Parathyroid adenoma (tissue), 2 donors: ENCODE results near the gene PRDM16.

Source experiments
- H2AFZ ChIP-seq: fragments of 300-600 bp; sonication (generic); one replicate; pipeline ENCODE4 v1.7.0; 2017; ENCODE audit warnings: antibody characterized with exemption, mild to moderate bottlenecking
- H3K27ac ChIP-seq: fragments of 300-600 bp; sonication (generic); one replicate; pipeline ENCODE4 v1.7.0; 2017
- H3K27me3 ChIP-seq: fragments of 300-600 bp; sonication (generic); one replicate; pipeline ENCODE4 v1.7.0; 2017; ENCODE audit warnings: low read length; ENCODE audit not compliant: control insufficient read depth, insufficient read depth
- H3K36me3 ChIP-seq: fragments of 300-600 bp; sonication (generic); one replicate; pipeline ENCODE4 v1.7.0; 2017; ENCODE audit warnings: low read length; ENCODE audit not compliant: control insufficient read depth, insufficient read depth
- H3K4me1 ChIP-seq: fragments of 300-600 bp; sonication (generic); one replicate; pipeline ENCODE4 v1.7.0; 2017; ENCODE audit warnings: control low read depth
- H3K4me2 ChIP-seq: fragments of 300-600 bp; sonication (generic); one replicate; pipeline ENCODE4 v1.7.0; 2017; ENCODE audit warnings: low read length
- H3K4me3 ChIP-seq: fragments of 300-600 bp; sonication (generic); one replicate; pipeline ENCODE4 v1.7.0; 2017; ENCODE audit warnings: low read depth, low read length
- H3K79me2 ChIP-seq: fragments of 300-600 bp; sonication (generic); one replicate; pipeline ENCODE4 v1.7.0; 2017; ENCODE audit warnings: control low read depth
- H3K9ac ChIP-seq: fragments of 300-600 bp; sonication (generic); one replicate; pipeline ENCODE4 v1.7.0; 2017; ENCODE audit warnings: mild to moderate bottlenecking
- H3K9me3 ChIP-seq: fragments of 300-600 bp; sonication (generic); one replicate; pipeline ENCODE4 v1.7.0; 2017; ENCODE audit warnings: low read length; ENCODE audit not compliant: control insufficient read depth
- TF ChIP-seq, protein P1 (sequence below): fragments of 300-600 bp; sonication (generic); IDR thresholded peaks from one replicate; pipeline ENCODE4 v1.7.0; 2017; ENCODE audit warnings: antibody characterized with exemption, mild to moderate bottlenecking
- donor health status: primary hyperparathyroidism.

PRDM16 gene

DNA sequence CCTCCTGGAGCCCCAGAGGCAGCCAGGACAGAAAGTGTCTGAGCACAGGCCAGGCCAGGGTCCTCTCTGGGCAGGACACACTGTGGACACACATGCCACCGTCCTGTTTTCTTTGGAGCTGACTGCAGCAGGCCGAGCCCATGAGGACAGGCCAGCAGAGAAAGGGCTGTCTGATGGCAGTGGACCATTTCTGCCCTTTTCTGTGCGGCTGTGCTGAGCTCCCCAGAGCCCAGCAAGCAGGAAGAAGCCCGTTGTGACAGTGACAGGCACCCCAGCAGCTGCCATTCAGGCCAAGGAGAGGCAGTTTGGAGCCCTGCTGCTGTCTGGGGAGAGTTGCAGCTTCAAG lies 269.7 kb downstream of the PRDM16 start:
- no peaks in the 10 kb centered on the region for H3K9me3 ChIP-seq
- no peak overlapping the region for H3K27ac ChIP-seq
- H3K4me2 ChIP-seq = no peak overlapping the region
- H3K4me1 ChIP-seq = no peaks in the 10 kb centered on the region
- H3K27me3 ChIP-seq = no peaks in the 10 kb centered on the region
- H2AFZ ChIP-seq = no peak overlapping the region
- H3K9ac ChIP-seq = no peak overlapping the region
- no peaks in the 10 kb centered on the region for H3K79me2 ChIP-seq
- TF ChIP-seq, protein P1, sequence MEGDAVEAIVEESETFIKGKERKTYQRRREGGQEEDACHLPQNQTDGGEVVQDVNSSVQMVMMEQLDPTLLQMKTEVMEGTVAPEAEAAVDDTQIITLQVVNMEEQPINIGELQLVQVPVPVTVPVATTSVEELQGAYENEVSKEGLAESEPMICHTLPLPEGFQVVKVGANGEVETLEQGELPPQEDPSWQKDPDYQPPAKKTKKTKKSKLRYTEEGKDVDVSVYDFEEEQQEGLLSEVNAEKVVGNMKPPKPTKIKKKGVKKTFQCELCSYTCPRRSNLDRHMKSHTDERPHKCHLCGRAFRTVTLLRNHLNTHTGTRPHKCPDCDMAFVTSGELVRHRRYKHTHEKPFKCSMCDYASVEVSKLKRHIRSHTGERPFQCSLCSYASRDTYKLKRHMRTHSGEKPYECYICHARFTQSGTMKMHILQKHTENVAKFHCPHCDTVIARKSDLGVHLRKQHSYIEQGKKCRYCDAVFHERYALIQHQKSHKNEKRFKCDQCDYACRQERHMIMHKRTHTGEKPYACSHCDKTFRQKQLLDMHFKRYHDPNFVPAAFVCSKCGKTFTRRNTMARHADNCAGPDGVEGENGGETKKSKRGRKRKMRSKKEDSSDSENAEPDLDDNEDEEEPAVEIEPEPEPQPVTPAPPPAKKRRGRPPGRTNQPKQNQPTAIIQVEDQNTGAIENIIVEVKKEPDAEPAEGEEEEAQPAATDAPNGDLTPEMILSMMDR = no peak
- no peaks in the 10 kb centered on the region for H3K36me3 ChIP-seq
- H3K4me3 ChIP-seq = no peak overlapping the region

DNA sequence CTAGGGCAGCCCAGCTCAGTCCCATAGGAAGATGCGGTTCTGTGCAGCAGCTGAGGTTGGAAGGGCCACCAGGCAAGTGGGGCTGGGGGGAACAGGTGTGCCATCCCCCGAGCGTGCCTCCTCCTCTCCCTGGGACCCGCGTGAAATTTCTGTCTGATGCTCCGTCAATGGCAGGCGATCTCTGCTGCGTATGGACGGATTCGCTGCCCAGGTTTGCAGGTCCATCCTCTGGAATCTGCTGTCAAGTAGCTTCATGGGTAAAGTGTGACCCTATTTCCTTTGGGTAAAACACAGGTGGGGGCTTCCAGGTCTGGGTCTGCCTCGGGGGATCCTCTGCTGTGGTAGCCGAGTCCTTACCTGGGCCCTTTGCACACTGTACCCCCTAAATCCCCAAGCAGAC lies 270.9 kb downstream of the PRDM16 start:
- no peaks in the 10 kb centered on the region for H3K27me3 ChIP-seq
- no peak overlapping the region for H3K4me2 ChIP-seq
- no peaks in the 10 kb centered on the region for H3K36me3 ChIP-seq
- H2AFZ ChIP-seq = no peak overlapping the region
- TF ChIP-seq, protein P1 = no peak
- H3K9me3 ChIP-seq = no peaks in the 10 kb centered on the region
- no peaks in the 10 kb centered on the region for H3K79me2 ChIP-seq
- no peak overlapping the region for H3K4me3 ChIP-seq
- H3K27ac ChIP-seq = no peak overlapping the region
- no peaks in the 10 kb centered on the region for H3K4me1 ChIP-seq
- H3K9ac ChIP-seq = no peak overlapping the region

DNA sequence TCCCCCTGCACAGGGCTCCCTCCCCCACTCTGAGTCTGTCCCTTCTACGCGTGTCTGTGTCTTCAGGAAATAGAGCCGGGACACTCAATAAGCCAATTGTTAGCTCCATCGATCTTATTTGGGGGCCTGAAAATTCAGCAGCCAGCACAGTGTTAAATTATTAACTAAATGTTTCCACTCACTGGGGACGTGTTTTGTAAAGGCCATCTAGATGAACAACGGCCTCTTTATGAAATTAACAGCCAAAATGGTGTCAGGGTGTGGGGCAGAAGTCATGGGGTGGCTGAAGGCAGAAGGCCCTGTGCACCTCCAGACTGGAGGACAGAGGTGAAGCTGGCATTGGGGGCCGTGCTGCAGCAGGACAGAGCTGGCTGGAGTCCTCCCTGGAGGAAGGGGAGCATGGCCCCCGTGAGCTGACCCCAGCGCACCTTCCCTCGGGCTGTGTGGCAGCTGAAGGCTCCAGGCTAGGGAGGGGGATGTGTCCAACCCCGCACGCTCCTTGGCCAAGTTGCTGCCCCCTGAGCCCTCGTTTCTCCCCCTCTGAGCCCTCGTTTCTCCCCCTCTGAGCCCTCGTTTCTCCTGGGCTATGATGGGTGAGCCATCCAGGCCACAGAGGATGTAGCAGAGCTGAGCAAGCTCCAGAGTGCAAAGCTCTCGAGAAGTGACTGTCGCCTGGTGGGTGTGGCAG lies 271.7 kb downstream of the PRDM16 start:
- no peaks in the 10 kb centered on the region for H3K4me1 ChIP-seq
- no peak overlapping the region for H3K27ac ChIP-seq

DNA sequence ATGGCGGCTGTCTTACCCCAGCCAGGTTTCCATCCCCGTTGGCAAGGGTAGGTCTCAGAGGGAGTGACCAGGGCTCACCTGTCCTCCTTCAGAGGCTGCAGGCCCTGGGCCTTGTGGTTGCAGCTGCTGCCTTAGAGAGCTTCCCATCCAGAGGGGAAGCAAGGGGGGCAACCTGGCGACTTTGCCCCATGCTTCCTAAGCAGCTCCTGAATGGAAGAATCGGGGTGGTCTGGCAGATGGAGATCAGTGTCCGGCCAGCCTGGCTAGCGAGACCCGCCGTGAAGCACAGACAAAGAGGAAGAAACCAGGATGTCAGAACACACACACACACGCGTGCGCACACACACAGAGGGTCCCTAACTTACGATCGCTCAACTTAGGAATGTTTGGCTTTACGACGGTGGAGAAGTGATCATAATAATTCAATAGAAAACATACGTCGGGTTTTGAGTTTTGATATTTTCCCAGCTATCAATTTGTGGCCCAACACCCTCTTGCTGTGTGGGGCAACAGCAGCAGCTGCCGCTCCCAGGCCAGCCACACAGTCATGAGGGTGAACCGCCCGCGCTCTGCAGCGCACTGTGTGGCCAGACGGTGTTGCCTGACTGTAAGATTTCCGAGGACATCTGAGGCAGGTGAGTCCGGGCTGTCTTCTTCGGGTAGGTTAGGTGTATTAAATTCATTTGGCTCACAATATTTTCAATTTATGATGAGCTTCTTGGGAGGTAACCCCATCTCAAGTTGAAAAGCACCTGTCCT lies 272.4 kb downstream of the PRDM16 start:
- Histone ChIP-seq H3K79me2 (no peaks in the 10 kb centered on the region), H3K36me3 (no peaks in the 10 kb centered on the region), H3K27ac (no peak overlapping the region), H3K27me3 (no peaks in the 10 kb centered on the region), H3K4me2 (no peak overlapping the region), H2AFZ (no peak overlapping the region), H3K4me3 (no peak overlapping the region), H3K9me3 (no peaks in the 10 kb centered on the region), H3K4me1 (no peaks in the 10 kb centered on the region), H3K9ac (no peak overlapping the region)
- TF ChIP-seq, protein P1 = no peak

More for the DNA sequence above, 271.7 kb downstream of the PRDM16 start:
- no peaks in the 10 kb centered on the region for H3K79me2 ChIP-seq
- no peaks in the 10 kb centered on the region for H3K9me3 ChIP-seq
- TF ChIP-seq, protein P1 = no peak
- no peaks in the 10 kb centered on the region for H3K36me3 ChIP-seq
- H3K9ac ChIP-seq = no peak overlapping the region
- H3K27me3 ChIP-seq = no peaks in the 10 kb centered on the region
- H3K4me3 ChIP-seq = no peak overlapping the region
- H2AFZ ChIP-seq = no peak overlapping the region
- H3K4me2 ChIP-seq = no peak overlapping the region
